H7 (cell line): ENCODE measurements around the gene KREMEN2. TPM values are rescaled to one million over a fixed set of nuclear protein-coding genes. Genes with fewer than 3 reads are reported as not detected.
A peak's percentile ranks its signal among the peaks of the same experiment; 100 is the strongest.

Source experiments
- DNase-seq: peaks from one replicate; pipeline ENCODE4 v3.0.0; 2012
- H3K27me3 ChIP-seq: 2 replicates; pipeline ENCODE4 v1.6.0; 2011; ENCODE audit warnings: mild to moderate bottlenecking, low read length; ENCODE audit not compliant: control insufficient read depth, insufficient read depth
- H3K36me3 ChIP-seq: replicated peaks from 2 replicates; pipeline ENCODE4 v1.5.1; 2011; ENCODE audit warnings: low read length; ENCODE audit not compliant: control insufficient read depth, insufficient read depth
- H3K4me3 ChIP-seq: 2 replicates; pipeline ENCODE4 v1.5.1; 2011; ENCODE audit warnings: low read depth, mild to moderate bottlenecking, control low read depth, low read length, moderate library complexity; ENCODE audit not compliant: insufficient read depth
- total RNA-seq: library from RNA; depleted of rRNA; stranded (reverse); fragments of >200 nt; shearing (Covaris generic); gene quantifications from 2 replicates; pipeline ENCODE4 v1.2.3, GENCODE V29; 2014

The KREMEN2 gene
- total RNA-seq, 1 experiment from 2014 or later: 20.9 TPM

- H3K36me3 ChIP-seq: no peaks in the 10 kb centered on the region
- DNase-seq: peak; percentile 41
- H3K4me3 ChIP-seq: no peak overlapping the region
- H3K27me3 ChIP-seq: no peaks in the 10 kb centered on the region
These were observed 13.3 kb upstream of the KREMEN2 start for GRCh38 chr16:2950773-2951172.

GRCh38 chr16:2952679-2953078 lies 11.4 kb upstream of the KREMEN2 start:
- DNase-seq: no peak
- Histone ChIP-seq H3K4me3 (no peak overlapping the region), H3K36me3 (no peaks in the 10 kb centered on the region), H3K27me3 (no peaks in the 10 kb centered on the region)

GRCh38 chr16:2953706-2954627 lies 10.1 kb upstream of the KREMEN2 start:
- no peak for DNase-seq
- H3K36me3 ChIP-seq: no peaks in the 10 kb centered on the region
- H3K27me3 ChIP-seq: no peaks in the 10 kb centered on the region
- no peak overlapping the region for H3K4me3 ChIP-seq

GRCh38 chr16:2954656-2955381 lies 9.3 kb upstream of the KREMEN2 start:
- H3K27me3 ChIP-seq: no peaks in the 10 kb centered on the region
- no peaks in the 10 kb centered on the region for H3K36me3 ChIP-seq
- H3K4me3 ChIP-seq: no peak overlapping the region
- peak; percentile 77 for DNase-seq

GRCh38 chr16:2955438-2955778 lies 8.7 kb upstream of the KREMEN2 start:
- H3K36me3 ChIP-seq: no peaks in the 10 kb centered on the region
- DNase-seq: peak; percentile 87
- no peaks in the 10 kb centered on the region for H3K27me3 ChIP-seq
- no peak overlapping the region for H3K4me3 ChIP-seq

GRCh38 chr16:2955779-2956578 lies 8.1 kb upstream of the KREMEN2 start:
- Histone ChIP-seq H3K27me3 (no peaks in the 10 kb centered on the region), H3K36me3 (no peaks in the 10 kb centered on the region), H3K4me3 (no peak overlapping the region)
- peak; percentile 80 for DNase-seq

- no peak overlapping the region for H3K4me3 ChIP-seq
- H3K27me3 ChIP-seq: no peaks in the 10 kb centered on the region
- no peak for DNase-seq
- H3K36me3 ChIP-seq: no peaks in the 10 kb centered on the region
These were observed 7.5 kb upstream of the KREMEN2 start for GRCh38 chr16:2956579-2956956.

- DNase-seq: peak; percentile 43
- H3K36me3 ChIP-seq: no peaks in the 10 kb centered on the region
- H3K4me3 ChIP-seq: no peak overlapping the region
- H3K27me3 ChIP-seq: no peaks in the 10 kb centered on the region
These were observed 4.9 kb upstream of the KREMEN2 start for GRCh38 chr16:2959206-2959605.

GRCh38 chr16:2960183-2961010 lies 3.7 kb upstream of the KREMEN2 start:
- no peaks in the 10 kb centered on the region for H3K27me3 ChIP-seq
- no peaks in the 10 kb centered on the region for H3K36me3 ChIP-seq
- peak; percentile 53 for DNase-seq
- H3K4me3 ChIP-seq: no peak overlapping the region

- Histone ChIP-seq H3K27me3 (peaks cover 1% of the 10 kb centered on the region; the same call in 1 of the 2 replicates), H3K4me3 (peak overlapping the region; percentile 76), H3K36me3 (no peaks in the 10 kb centered on the region)
- DNase-seq: peak; percentile 77
These were observed 1.6 kb upstream of the KREMEN2 start for GRCh38 chr16:2962334-2963073.

- peaks cover 4% of the 10 kb centered on the region; the same call in 1 of the 2 replicates for H3K27me3 ChIP-seq
- H3K36me3 ChIP-seq: no peaks in the 10 kb centered on the region
- H3K4me3 ChIP-seq: peak overlapping the region; percentile 76
- DNase-seq: peak; percentile 92
These were observed 877 bp upstream of the KREMEN2 start for GRCh38 chr16:2963074-2963722.

GRCh38 chr16:2964475-2965336 lies 631 bp downstream of the KREMEN2 start:
- Histone ChIP-seq H3K27me3 (peaks cover 4% of the 10 kb centered on the region; the same call in 1 of the 2 replicates), H3K4me3 (peak overlapping the region; percentile 76), H3K36me3 (no peaks in the 10 kb centered on the region)
- peak; percentile 100 for DNase-seq
